NOMO-1 (cell line): Measurements from ENCODE around the gene KIF9.
"Not testable (repeated sequence)": the region's sequence is repeated elsewhere in the genome, so short reads cannot be mapped to it uniquely, and the experiment has no call there.

ENCODE experiments used
- DNase-seq, 2 experiments: peaks; one replicate each; lab custom pipeline; 2025; ENCODE audit not compliant: unreplicated experiment in 2 of 2; lab: John Stamatoyannopoulos, UW

KIF9 gene

GRCh38 chr3:47193871-47194859, 88.4 kb downstream of the KIF9 start:
- no peak for DNase-seq

DNA sequence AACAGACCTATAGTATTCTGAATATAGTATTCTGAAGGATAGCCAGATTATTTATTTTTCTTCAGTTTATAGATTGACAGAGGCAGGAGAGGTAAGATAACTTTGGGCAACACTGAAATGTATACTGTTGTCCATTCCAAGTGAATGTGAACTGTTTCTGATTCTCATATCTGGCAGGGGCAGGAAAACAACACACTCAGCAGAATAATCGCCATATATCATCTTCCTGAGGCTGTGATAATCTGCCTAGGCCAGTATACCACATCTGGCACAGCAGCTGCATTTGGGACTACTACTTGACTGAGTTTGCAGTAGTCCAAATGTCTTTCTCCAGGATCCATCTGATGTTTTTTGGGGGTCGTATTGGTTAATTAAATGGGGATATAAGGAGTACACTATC, 96.3 kb downstream of the KIF9 start:
- DNase-seq, result no peak

GRCh38 chr3:47181685-47182084, 100.9 kb downstream of the KIF9 start:
- DNase-seq, result not testable (repeated sequence)

GRCh38 chr3:47180011-47180410, 102.6 kb downstream of the KIF9 start:
- DNase-seq, result not testable (repeated sequence)
